ENCODE results near the gene AUTS2. TPM values are rescaled to one million over a fixed set of nuclear protein-coding genes. Genes with fewer than 3 reads are reported as not detected.

AUTS2 gene
- total and polyA plus RNA-seq, 2 of the 8 experiments (the other 6 are each of a cell fraction or from before 2014, with no cell fraction given) = 25.9 to 101 TPM

DNA sequence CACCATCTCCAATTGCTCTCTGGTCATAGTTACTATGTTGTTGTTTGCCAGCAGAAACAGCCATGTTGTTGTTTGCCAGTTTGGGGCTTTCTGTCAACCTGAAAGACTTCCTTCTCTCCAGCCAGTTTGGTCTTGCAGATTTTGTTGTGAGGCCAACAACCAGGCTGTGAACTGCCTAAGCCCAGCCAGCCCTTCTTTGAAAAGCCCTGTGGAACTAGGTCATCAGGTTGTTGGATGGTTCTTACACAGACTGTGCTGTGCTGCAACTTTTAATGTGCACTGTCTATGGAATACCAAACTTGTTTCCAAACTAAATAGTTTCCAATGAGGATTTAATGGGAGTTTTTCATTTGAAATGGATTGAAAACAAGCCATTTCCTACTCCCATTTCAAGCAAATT is 940.9 kb downstream of the AUTS2 start:
- H2BK12ac ChIP-seq (ENCODE audit: low read depth, low read length) = no peak overlapping the region
- H3K4ac ChIP-seq (replicated peaks; ENCODE audit: insufficient read length, low read depth, low read length) = no peak overlapping the region
- ChIA-PET POLR2A (ENCODE audit: partially characterized antibody) (no interaction called here), CTCF (ENCODE audit: partially characterized antibody) (interaction anchor here (1.6 kb wide), 1 partner anchor 10 kb away, joined by 5 read pairs; no protein-coding TSS in a partner anchor)
- H4K91ac ChIP-seq (replicated peaks; ENCODE audit: insufficient read length, low read length) = no peak overlapping the region
- H2BK15ac ChIP-seq (ENCODE audit: low read length) = no peak overlapping the region
- H3K9me3 ChIP-seq (ENCODE audit: insufficient read depth in 2 of 2, low read depth in 1 of 2, low read length in 1 of 2) = no peaks in the 10 kb centered on the region
- no peak overlapping the region for H2BK120ac ChIP-seq (replicated peaks; ENCODE audit: low read depth, low read length)
- no peak overlapping the region for H3K4me3 ChIP-seq (ENCODE audit: extremely low read depth in 1 of 4, insufficient read depth in 2 of 4, low read depth in 3 of 4, low read length in 4 of 4)
- H3K27ac ChIP-seq (ENCODE audit: low read depth, low read length) = no peak overlapping the region
- no peak overlapping the region for H2BK5ac ChIP-seq (ENCODE audit: low read depth, low read length)
- DNase-seq (ENCODE audit: low read depth in 1 of 2, low spot score in 2 of 2) (no peak), FAIRE-seq (no peak)
- H3K56ac ChIP-seq (replicated peaks; ENCODE audit: insufficient read length, low read depth, low read length) = no peak overlapping the region
- H3K27me3 ChIP-seq (replicated peaks in 1 of 4; ENCODE audit: control insufficient read depth in 3 of 4, extremely low read depth in 1 of 4, insufficient read depth in 3 of 4, low read length in 3 of 4) = no peaks in the 10 kb centered on the region; a peak in 1 of 7 replicates
- no peak overlapping the region for H4K8ac ChIP-seq (ENCODE audit: extremely low read depth, insufficient read depth, low read length)
- no peaks in the 10 kb centered on the region for H3K36me3 ChIP-seq (ENCODE audit: control insufficient read depth in 2 of 4, insufficient read depth in 4 of 4, low read length in 3 of 4)
- TF ChIP-seq CEBPB (IDR thresholded peaks at IDR 0.05; ENCODE audit: low read depth, low read length) (no peak), SP1 (IDR thresholded peaks at IDR 0.05; ENCODE audit: low read depth, low read length) (no peak)
- H2BK20ac ChIP-seq (ENCODE audit: low read length) = no peak overlapping the region
- H3K4me1 ChIP-seq (replicated peaks in 1 of 4; ENCODE audit: control insufficient read depth in 3 of 4, insufficient read depth in 4 of 4, low read length in 3 of 4) = peaks cover 0 to 9% (median 3%) of the 10 kb centered on the region in 4 experiments; a peak in 3 of 7 replicates
- H3K23ac ChIP-seq (ENCODE audit: insufficient read length) = no peak overlapping the region
- H2AFZ ChIP-seq (ENCODE audit: low read length) = no peak overlapping the region
- no peak overlapping the region for H2AK5ac ChIP-seq (ENCODE audit: low read depth, low read length)
- H3K79me2 ChIP-seq (ENCODE audit: control insufficient read depth in 1 of 2, insufficient read depth in 2 of 2, low read length in 2 of 2) = no peaks in the 10 kb centered on the region
- H4K20me1 ChIP-seq (replicated peaks in 1 of 2; ENCODE audit: control insufficient read depth in 1 of 2, insufficient read depth in 2 of 2, low read length in 2 of 2) = no peaks in the 10 kb centered on the region
- no peaks in the 10 kb centered on the region for H3K79me1 ChIP-seq (ENCODE audit: low read depth, low read length)
- no peak overlapping the region for H3K18ac ChIP-seq (ENCODE audit: extremely low read depth, low read length)
- H3K4me2 ChIP-seq (ENCODE audit: insufficient read depth in 1 of 2, low read depth in 2 of 2, low read length in 2 of 2) = no peak overlapping the region
- H3K9ac ChIP-seq (replicated peaks in 1 of 4; ENCODE audit: extremely low read depth in 1 of 4, low read depth in 3 of 4, low read length in 3 of 4) = no peak overlapping the region
- no peak overlapping the region for H3K14ac ChIP-seq (ENCODE audit: insufficient read length)
- no peak overlapping the region for H4K5ac ChIP-seq (ENCODE audit: insufficient read length, low read depth, low read length)
- H3K23me2 ChIP-seq (ENCODE audit: low read depth, low read length) = no peaks in the 10 kb centered on the region
